Fibroblast of the conjunctiva (primary cell): ENCODE measurements around the gene SP1.
A peak's percentile ranks its signal among the peaks of the same experiment; 100 is the strongest.
"Not testable (repeated sequence)": the region's sequence is repeated elsewhere in the genome, so short reads cannot be mapped to it uniquely, and the experiment has no call there.

Source experiments
- DNase-seq: peaks from one replicate; pipeline ENCODE4 v3.0.0-alpha.2; 2010; ENCODE audit warnings: low read depth

The SP1 gene

GRCh38 chr12:53358836-53359419, 21.0 kb upstream of the SP1 start:
- no peak for DNase-seq

- not testable (repeated sequence) for DNase-seq
Observed at GRCh38 chr12:53361638-53362037, 18.3 kb upstream of the SP1 start.

DNA sequence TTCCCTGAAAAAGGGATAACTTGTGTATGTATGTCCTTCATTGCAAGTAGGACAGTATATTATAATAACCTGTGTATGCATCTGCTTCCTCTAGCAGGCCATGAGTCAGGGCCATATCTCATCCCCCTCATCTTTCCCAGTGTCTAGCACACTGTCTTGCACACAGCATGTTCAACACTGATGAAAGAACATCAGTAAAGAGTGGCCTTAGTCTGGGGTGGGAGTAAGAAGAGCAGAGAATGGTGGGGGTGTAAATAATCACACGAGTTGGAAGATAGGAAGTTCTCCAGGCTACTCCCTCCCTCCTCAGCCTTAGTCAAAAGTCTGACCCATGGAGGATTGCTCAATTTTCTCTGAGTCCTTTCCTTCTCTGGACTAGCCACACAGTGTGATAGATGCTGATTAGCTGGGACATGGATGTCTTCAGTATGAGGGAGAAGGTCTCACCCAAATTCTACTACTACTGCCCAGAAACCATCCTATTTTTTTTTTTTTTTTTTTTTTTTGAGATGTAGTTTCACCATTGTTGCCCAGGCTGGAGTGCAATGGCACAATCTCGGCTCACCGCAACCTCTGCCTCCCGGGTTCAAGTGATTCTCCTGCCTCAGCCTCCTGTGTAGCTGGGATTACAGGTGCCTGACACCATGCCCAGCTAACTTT, 14.6 kb upstream of the SP1 start:
- DNase-seq = no peak

GRCh38 chr12:53373554-53374133, 6.3 kb upstream of the SP1 start:
- not testable (repeated sequence) for DNase-seq

- not testable (repeated sequence) for DNase-seq
Observed at GRCh38 chr12:53374277-53374676, 5.7 kb upstream of the SP1 start.

DNA sequence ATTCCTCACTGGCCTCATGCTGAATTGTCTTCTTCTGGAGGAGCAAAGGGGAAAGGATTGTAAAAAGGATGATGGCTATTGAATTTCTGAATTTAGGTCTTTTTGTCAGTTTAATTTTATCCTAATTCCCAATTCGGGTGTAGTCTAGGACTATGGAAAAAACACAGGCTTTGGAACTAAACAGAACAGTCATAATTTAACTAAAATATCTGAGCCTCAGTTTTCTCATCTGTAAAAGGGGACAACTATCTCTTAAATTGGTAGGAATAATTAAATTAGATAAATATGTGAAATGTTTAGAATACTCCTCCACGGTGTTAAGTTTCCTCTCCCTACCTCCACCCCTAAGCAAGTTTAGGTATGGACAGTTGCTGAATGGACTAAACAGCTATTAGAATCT, 3.2 kb upstream of the SP1 start:
- no peak for DNase-seq

DNA sequence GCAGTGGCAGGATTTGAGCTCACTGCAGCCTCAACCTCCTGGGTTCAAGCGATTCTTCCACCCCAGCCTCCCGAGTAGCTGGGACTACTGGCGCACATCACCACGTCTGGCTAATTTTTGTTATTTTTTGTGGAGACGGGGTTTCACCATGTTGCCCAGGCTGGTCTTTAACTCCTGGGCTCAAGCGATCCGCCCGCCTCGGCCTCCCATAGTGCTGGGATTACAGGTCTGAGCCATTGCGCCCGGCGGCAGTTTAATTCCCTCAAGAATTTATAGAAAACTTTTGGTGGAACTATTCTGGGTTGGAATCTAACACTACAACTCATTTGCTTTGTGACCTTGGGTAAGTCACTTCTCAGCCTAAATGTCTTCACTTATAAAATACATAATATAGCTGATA, 1.8 kb upstream of the SP1 start:
- DNase-seq = no peak

DNA sequence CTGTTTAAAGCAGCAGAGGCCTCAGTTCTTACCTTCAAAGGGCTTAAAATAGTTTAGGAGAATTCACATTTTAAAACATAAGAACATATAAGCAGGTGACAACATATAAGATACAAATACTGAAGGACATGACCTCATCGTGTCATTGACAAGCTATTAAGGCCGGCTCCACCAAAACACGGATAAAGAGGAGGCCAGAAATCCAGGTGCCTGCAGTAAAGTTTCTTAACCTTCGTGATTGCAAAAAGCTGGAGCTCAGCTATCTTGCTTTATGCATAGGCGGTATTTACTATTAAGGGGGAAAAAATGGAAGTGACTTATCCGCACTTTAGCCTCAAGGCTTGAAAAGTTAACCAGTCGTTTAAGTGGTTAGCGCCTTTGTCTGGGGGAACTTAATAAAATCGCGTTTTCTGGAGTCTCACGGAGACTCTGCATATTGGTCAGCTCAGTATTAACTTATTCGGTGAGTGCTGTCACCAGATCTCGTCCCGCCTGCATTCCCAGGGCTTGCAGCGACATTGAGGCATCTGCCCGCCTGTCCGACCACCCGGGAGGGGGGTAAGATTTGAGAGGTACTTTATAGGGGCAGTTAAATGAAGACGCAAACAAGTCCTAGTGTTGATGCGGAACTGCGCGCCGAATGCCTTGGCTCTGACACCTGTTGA, 1.1 kb upstream of the SP1 start:
- DNase-seq = no peak

DNA sequence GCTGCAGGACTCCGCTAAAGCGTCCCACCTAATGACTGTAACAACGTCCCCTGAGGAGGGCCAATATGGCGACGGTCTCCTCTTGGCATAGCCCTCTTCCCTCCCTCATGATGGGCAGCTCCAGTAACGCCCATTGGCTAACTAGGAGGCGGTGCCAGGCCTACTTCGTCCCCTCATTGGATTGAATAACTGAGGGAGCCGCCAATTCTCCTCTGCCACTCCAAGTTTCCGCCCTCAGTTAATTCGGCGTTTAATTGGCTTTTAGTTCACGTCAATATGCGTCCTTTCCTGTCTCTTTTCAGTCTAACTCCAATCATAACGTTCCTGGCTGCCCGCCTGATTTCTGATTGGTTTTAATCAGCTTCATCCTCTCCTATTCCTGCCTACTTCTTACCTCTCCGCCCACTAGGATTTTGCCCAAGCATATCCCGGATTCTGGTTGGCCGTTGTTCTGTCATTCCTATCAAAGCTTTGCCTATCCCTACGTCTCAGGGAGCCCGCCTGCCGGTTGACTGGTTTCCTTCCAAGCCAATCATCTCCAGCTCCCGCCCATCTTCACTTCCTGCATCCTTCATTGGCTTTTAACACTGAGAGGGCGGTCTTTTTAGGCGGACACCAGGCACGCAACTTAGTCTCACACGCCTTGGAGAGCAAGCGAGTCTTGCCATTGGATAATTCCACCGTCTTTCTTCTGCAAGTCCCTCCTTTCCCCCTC, 430 bp upstream of the SP1 start:
- peak; percentile 100 for DNase-seq

DNA sequence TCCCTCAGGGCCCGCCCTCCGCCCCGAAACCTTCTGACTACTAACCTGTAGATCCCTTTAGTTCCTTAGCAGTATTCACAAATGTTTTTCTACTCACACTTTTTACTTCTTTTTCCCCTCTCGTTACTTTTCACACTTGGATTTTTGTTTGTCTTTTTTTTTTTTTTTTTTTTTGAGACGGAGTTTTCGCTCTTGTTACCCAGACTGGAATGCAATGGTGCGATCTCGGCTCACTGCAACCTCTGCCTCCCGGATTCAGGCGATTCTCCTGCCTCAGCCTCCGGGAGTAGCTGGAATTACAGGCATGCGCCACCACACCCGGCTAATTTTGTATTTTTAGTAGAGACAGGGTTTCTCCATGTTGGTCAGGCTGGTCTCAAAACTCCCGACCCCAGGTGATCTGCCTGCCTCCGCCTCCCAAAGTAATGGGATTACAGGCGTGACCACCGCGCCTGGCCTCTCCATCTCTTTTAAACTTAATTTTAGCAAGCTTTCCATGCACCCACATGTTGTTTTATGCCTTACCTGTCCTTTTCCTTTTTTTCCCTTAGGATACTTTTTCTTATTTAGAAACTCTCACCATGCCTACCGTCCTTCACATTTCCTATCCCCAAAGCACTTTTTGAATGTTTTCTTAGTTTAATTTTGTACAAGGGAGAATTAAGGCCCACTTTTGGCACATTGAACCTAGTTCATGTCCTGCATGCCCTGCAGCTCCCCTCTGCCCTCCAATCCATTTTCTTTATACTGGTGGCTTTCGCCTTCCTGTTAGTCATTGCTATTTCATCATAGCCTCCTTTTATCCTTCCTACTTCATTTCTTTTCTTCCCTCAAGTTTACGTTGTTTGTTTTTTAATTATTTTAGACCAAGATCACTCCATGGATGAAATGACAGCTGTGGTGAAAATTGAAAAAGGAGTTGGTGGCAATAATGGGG, 1.1 kb downstream of the SP1 start:
- DNase-seq = no peak

DNA sequence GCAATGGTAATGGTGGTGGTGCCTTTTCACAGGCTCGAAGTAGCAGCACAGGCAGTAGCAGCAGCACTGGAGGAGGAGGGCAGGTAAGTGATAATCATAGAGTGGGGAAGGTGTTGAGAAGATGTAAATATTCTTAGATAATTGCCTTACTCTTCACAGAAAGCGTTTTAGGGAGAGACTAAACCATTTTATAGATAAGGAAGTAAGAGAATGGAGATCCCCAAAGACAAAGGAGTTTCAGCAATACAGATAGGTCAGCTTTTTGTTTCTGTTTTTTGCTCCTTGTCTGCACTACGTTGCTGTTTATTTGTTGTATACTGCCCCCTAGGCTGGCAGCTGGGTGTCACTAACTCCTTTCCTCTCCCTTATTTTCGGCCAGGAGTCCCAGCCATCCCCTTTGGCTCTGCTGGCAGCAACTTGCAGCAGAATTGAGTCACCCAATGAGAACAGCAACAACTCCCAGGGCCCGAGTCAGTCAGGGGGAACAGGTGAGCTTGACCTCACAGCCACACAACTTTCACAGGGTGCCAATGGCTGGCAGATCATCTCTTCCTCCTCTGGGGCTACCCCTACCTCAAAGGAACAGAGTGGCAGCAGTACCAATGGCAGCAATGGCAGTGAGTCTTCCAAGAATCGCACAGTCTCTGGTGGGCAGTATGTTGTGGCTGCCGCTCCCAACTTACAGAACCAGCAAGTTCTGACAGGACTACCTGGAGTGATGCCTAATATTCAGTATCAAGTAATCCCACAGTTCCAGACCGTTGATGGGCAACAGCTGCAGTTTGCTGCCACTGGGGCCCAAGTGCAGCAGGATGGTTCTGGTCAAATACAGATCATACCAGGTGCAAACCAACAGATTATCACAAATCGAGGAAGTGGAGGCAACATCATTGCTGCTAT, 2.0 kb downstream of the SP1 start:
- peak; percentile 71 for DNase-seq

DNA sequence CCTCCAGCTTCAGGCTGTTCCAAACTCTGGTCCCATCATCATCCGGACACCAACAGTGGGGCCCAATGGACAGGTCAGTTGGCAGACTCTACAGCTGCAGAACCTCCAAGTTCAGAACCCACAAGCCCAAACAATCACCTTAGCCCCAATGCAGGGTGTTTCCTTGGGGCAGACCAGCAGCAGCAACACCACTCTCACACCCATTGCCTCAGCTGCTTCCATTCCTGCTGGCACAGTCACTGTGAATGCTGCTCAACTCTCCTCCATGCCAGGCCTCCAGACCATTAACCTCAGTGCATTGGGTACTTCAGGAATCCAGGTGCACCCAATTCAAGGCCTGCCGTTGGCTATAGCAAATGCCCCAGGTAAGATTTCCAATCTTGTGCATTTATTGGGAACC, 3.3 kb downstream of the SP1 start:
- no peak for DNase-seq

- not testable (repeated sequence) for DNase-seq
Observed at GRCh38 chr12:53386381-53386780, 6.4 kb downstream of the SP1 start.

DNA sequence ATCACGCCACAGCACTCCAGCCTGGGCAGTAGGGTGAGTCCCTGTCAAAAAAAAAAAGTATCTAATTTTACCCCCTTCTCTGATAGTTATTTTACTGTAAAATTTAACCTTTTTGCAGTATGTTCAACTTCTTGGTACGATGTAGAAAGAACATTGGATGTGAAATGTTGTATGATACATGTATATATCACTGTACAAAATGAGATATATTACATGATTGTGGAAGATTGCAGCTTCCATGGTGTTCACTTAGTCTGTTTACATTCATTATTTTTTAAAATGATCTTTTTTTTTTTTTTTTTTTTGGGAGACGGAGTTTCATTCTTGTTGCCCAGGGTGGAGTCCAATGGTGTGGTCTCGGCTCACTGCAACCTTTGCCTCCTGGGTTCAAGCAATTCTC, 9.0 kb downstream of the SP1 start:
- DNase-seq = no peak

DNA sequence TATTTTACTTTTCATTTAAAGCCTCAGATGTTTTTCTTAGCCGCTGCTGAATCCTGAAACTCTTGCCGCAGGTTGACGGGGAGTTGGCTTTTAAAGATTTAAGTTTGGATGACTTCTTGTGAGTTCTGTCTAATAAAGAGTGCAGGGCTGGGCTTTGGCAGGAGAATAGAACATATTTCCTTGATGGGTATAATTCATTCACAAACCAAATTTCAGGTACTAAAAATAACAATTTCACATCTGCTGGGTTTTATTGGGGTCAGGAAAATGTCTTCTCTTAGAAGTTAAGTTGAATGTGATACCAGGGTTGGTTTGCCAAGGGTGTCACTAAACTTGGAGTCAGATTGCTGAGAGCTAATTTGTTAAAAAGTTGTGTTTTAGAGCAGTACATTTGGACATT, 9.7 kb downstream of the SP1 start:
- DNase-seq = no peak

- DNase-seq = no peak
Observed at GRCh38 chr12:53391724-53392123, 11.7 kb downstream of the SP1 start.

DNA sequence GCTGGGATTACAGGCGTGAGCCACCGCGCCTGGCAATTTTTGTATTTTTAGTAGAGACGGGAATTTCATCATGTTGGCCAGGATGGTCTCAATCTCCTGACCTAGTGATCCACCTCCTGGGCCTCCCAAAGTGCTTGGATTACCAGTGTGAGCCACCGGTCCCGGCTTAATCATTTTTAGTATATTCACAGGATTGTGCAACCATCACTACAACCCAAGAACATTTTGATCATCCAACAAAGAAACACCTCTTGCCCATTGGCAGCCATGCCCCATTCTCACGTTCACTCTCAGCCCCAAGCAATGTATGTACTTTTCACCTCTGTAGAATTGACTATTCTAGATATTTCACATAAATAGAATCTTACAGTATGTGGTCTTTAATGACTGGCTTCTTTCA, 19.9 kb downstream of the SP1 start:
- no peak for DNase-seq

DNA sequence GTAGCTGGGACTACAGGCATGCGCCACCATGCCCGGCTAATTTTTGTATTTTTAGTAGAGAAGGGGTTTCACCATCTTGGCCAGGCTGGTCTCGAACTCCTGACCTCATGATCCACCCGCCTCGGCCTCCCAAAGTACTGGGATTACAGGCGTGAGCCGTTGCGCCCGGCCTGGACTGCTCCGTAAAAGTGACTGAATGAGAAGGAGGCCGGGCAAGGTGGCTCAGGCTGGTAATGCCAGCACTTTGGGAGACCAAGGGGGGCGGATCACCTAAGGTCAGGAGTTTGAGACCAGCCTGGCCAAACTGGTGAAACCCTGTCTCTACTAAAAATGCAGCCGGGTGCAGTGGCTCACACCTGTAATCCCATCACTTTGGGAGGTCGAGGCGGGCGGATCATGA, 22.4 kb downstream of the SP1 start:
- not testable (repeated sequence) for DNase-seq

DNA sequence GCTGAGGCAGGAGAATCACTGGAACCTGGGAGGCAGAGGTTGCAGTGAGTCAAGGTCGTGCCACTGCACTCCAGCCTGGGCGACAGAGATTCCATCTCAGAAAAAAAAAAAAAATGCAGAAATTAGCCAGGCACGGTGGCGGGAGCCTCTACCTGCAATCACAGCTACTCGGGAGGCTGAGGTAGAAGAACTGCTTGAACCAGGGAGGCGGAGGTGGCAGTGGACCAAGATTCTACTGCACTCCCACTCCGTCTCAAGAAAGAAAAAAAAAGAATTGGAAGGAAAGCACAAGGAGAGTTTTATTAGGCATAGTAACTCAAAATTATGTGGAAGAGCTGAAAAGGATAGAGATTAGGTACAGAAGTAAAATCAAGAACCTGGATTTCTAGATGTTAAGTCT, 22.9 kb downstream of the SP1 start:
- no peak for DNase-seq

- no peak for DNase-seq
Observed at GRCh38 chr12:53410951-53411350, 31.0 kb downstream of the SP1 start.
